IMR-90 (cell line): ENCODE results near the gene PAK4. TPM values are rescaled to one million over a fixed set of nuclear protein-coding genes. Genes with fewer than 3 reads are reported as not detected.

Source experiments
- ATAC-seq: fragments of 200-7000 bp; cut with Tn5 transposase; 2 replicates; pipeline ENCODE4 v1.9.1; 2020; ENCODE audit warnings: low read depth, mild to moderate bottlenecking, moderate library complexity
- BruUV-seq: library from RNA; stranded (reverse); fragments of 400-500 nt; replicated peaks from 2 replicates; lab custom pipeline; 2021; lab: Mats Ljungman, UMichigan
- CTCF ChIA-PET: fragments of 300-600 bp; formaldehyde crosslinking; extraction: SDS; loops from one replicate; lab custom pipeline; 2021; ENCODE audit warnings: antibody characterized with exemption; lab: Yijun Ruan, JAX
- POLR2A ChIA-PET: fragments of 300-600 bp; sonication (Branson Sonifier 250); formaldehyde crosslinking; loops from one replicate; lab custom pipeline; 2022; ENCODE audit warnings: antibody characterized with exemption; ENCODE audit not compliant: unreplicated experiment; lab: Charles Lee
- DNase-seq: peaks from one replicate; pipeline ENCODE4 v3.0.0; 2013
- H2AFZ ChIP-seq: replicated peaks from 2 replicates; pipeline ENCODE3; 2013; ENCODE audit warnings: low read length, mild to moderate bottlenecking; ENCODE audit not compliant: poor library complexity
- H2AK5ac ChIP-seq: 2 replicates; pipeline ENCODE4 v1.6.1; 2013; ENCODE audit warnings: low read depth, low read length, inconsistent platforms
- H2AK9ac ChIP-seq: replicated peaks from 2 replicates; pipeline ENCODE3; 2013; ENCODE audit warnings: mild to moderate bottlenecking, low read depth, low read length, moderate library complexity; ENCODE audit not compliant: poor library complexity
- H2BK120ac ChIP-seq: 2 replicates; pipeline ENCODE4 v1.6.1; 2013; ENCODE audit warnings: low read depth, low read length, inconsistent platforms
- H2BK15ac ChIP-seq: 3 replicates; pipeline ENCODE4 v1.6.1; 2013; ENCODE audit warnings: low read depth, low read length, inconsistent platforms
- H2BK20ac ChIP-seq: 2 replicates; pipeline ENCODE4 v1.6.1; 2013; ENCODE audit warnings: low read depth, mild to moderate bottlenecking, inconsistent platforms, low read length, moderate library complexity
- H2BK5ac ChIP-seq: 2 replicates; pipeline ENCODE4 v1.6.1; 2013; ENCODE audit warnings: mild to moderate bottlenecking, low read depth, low read length, inconsistent platforms; ENCODE audit not compliant: poor library complexity, severe bottlenecking
- H3K14ac ChIP-seq: replicated peaks from 2 replicates; pipeline ENCODE4 v1.6.1; 2013; ENCODE audit warnings: low read depth, low read length, inconsistent platforms
- H3K18ac ChIP-seq: 2 replicates; pipeline ENCODE4 v1.6.1; 2013; ENCODE audit warnings: low read depth, low read length, control low read depth
- H3K23ac ChIP-seq: 2 replicates; pipeline ENCODE4 v1.6.1; 2013; ENCODE audit warnings: low read depth, low read length, inconsistent platforms
- H3K27ac ChIP-seq: 2 replicates; pipeline ENCODE4 v1.5.1; 2013; ENCODE audit warnings: mild to moderate bottlenecking, control low read depth, low read length; ENCODE audit not compliant: insufficient read depth
- H3K27me3 ChIP-seq: 2 replicates; pipeline ENCODE4 v1.6.1; 2013; ENCODE audit warnings: low read length; ENCODE audit not compliant: control insufficient read depth, insufficient read depth
- H3K36me3 ChIP-seq: 2 replicates; pipeline ENCODE4 v1.6.1; 2013; ENCODE audit warnings: low read length, mixed read lengths; ENCODE audit not compliant: control insufficient read depth, insufficient read depth
- H3K4ac ChIP-seq: 2 replicates; pipeline ENCODE4 v1.6.1; 2013; ENCODE audit warnings: low read depth, low read length, inconsistent platforms
- H3K4me1 ChIP-seq: 2 replicates; pipeline ENCODE4 v1.6.1; 2013; ENCODE audit warnings: low read length, mixed read lengths; ENCODE audit not compliant: control insufficient read depth, insufficient read depth
- H3K4me2 ChIP-seq: 2 replicates; pipeline ENCODE4 v1.6.1; 2013; ENCODE audit warnings: low read depth, mild to moderate bottlenecking, control low read depth, low read length, moderate library complexity
- H3K4me3 ChIP-seq: 2 replicates; pipeline ENCODE4 v1.5.1; 2013; ENCODE audit warnings: low read depth, mild to moderate bottlenecking, control low read depth, low read length, moderate library complexity; ENCODE audit not compliant: insufficient read depth
- H3K56ac ChIP-seq: 2 replicates; pipeline ENCODE4 v1.6.1; 2013; ENCODE audit warnings: low read length, inconsistent platforms; ENCODE audit not compliant: insufficient read depth; ENCODE audit errors: extremely low read depth
- H3K79me1 ChIP-seq, 2 experiments: 2 replicates each; pipeline ENCODE4 v1.6.1; 2013; ENCODE audit warnings: low read length in 2 of 2, inconsistent platforms in 1 of 2, low read depth in 1 of 2
- H3K9ac ChIP-seq: 2 replicates; pipeline ENCODE4 v1.6.1; 2013; ENCODE audit warnings: low read depth, low read length, control low read depth
- H3K9me1 ChIP-seq: 2 replicates; pipeline ENCODE4 v1.6.1; 2013; ENCODE audit warnings: low read length, inconsistent platforms; ENCODE audit not compliant: insufficient read depth
- H3K9me3 ChIP-seq: 2 replicates; pipeline ENCODE4 v1.6.1; 2013; ENCODE audit warnings: low read length; ENCODE audit not compliant: control insufficient read depth, insufficient read depth
- H4K20me1 ChIP-seq: 2 replicates; pipeline ENCODE4 v1.6.1; 2013; ENCODE audit warnings: low read length, inconsistent platforms; ENCODE audit not compliant: insufficient read depth
- H4K5ac ChIP-seq: 2 replicates; pipeline ENCODE4 v1.6.1; 2013; ENCODE audit warnings: mild to moderate bottlenecking, low read depth, low read length, control low read depth
- H4K8ac ChIP-seq, 2 experiments: 2 replicates each; pipeline ENCODE4 v1.6.1; 2013; ENCODE audit warnings: low read depth in 2 of 2, low read length in 2 of 2, control low read depth in 1 of 2, inconsistent platforms in 1 of 2
- H4K91ac ChIP-seq: 2 replicates; pipeline ENCODE4 v1.6.1; 2013; ENCODE audit warnings: low read depth, low read length, inconsistent platforms; ENCODE audit not compliant: insufficient read depth
- BHLHE40 ChIP-seq: fragments of 150-350 bp; IDR thresholded peaks from 2 replicates; pipeline ENCODE4 v1.6.1; 2016; ENCODE audit warnings: mild to moderate bottlenecking, low read depth, low read length
- CEBPB ChIP-seq: IDR thresholded peaks from 2 replicates; pipeline ENCODE4 v1.6.1; 2012; ENCODE audit warnings: low read depth, low read length, improper control_type of control experiment
- CHD1 ChIP-seq: IDR thresholded peaks from 2 replicates; pipeline ENCODE4 v1.6.1; 2012; ENCODE audit warnings: low read depth, low read length, improper control_type of control experiment
- CTCF ChIP-seq: conservative IDR thresholded peaks from 2 replicates; pipeline ENCODE4 v1.5.1; 2012; ENCODE audit warnings: mild to moderate bottlenecking, low read depth, low read length, improper control_type of control experiment
- FOS ChIP-seq: fragments of 150-350 bp; IDR thresholded peaks from 2 replicates; pipeline ENCODE4 v1.6.1; 2016; ENCODE audit warnings: low read depth, low read length
- MAFK ChIP-seq: IDR thresholded peaks from 2 replicates; pipeline ENCODE4 v1.6.1; 2012; ENCODE audit warnings: low read depth, low read length, improper control_type of control experiment
- MAZ ChIP-seq: IDR thresholded peaks from 2 replicates; pipeline ENCODE4 v1.6.1; 2012; ENCODE audit warnings: low read depth, mild to moderate bottlenecking, low read length, improper control_type of control experiment, moderate library complexity, borderline replicate concordance
- MXI1 ChIP-seq: IDR thresholded peaks from 2 replicates; pipeline ENCODE4 v1.6.1; 2012; ENCODE audit warnings: low read depth, mild to moderate bottlenecking, low read length, moderate library complexity, borderline replicate concordance
- NFE2L2 ChIP-seq: fragments of 150-350 bp; IDR thresholded peaks from 2 replicates; pipeline ENCODE4 v1.6.1; 2016; ENCODE audit warnings: low read depth, mild to moderate bottlenecking, low read length
- POLR2A ChIP-seq: IDR thresholded peaks from 2 replicates; pipeline ENCODE4 v1.6.1; 2012; ENCODE audit warnings: mild to moderate bottlenecking, low read depth, low read length
- RAD21 ChIP-seq: IDR thresholded peaks from 2 replicates; pipeline ENCODE4 v1.6.1; 2012; ENCODE audit warnings: low read length, improper control_type of control experiment
- RCOR1 ChIP-seq: IDR thresholded peaks from 2 replicates; pipeline ENCODE4 v1.6.1; 2012; ENCODE audit warnings: mild to moderate bottlenecking, low read length, improper control_type of control experiment; ENCODE audit not compliant: insufficient replicate concordance
- RFX5 ChIP-seq: IDR thresholded peaks from 2 replicates; pipeline ENCODE4 v1.8.0; 2012; ENCODE audit warnings: low read depth, mild to moderate bottlenecking, low read length, moderate library complexity
- SMC3 ChIP-seq: fragments of 150-350 bp; IDR thresholded peaks from 2 replicates; pipeline ENCODE4 v1.6.1; 2016; ENCODE audit warnings: low read depth, mild to moderate bottlenecking, antibody characterized with exemption, low read length, moderate library complexity
- WGBS, 2 experiments: methylation state at CpG; one replicate each; pipeline versions ENCODE4 v1.1.5 to v1.1.7; 2013; ENCODE audit warnings: missing lambda C conversion rate in 2 of 2; ENCODE audit not compliant: insufficient read length in 1 of 2; ENCODE audit errors: extremely low coverage in 2 of 2; 5-methylcytosine and 5-hydroxymethylcytosine counted together
- dilution Hi-C: fragments of 300-500 bp; cut with HindIII; formaldehyde crosslinking; loops from one replicate; pipeline ENCODE4 v1.14.3; 2018; ENCODE audit warnings: low sequenced_read_pairs; ENCODE audit not compliant: unreplicated experiment
- in situ Hi-C: fragments of 300-500 bp; cut with MboI; formaldehyde crosslinking; loops from 3 replicates; pipeline ENCODE4 v1.14.3; 2019; ENCODE audit warnings: low sequenced_read_pairs, inconsistent platforms, mixed read lengths
- intact Hi-C: fragments of 100-400 bp; cut with micrococcal nuclease; formaldehyde crosslinking; loops from 2 replicates; pipeline ENCODE4 v1.10.0; 2022
- polyA plus RNA-seq, 3 experiments: library from polyadenylated mRNA; depleted of rRNA; stranded (reverse); fragments of >200 nt; gene quantifications; 2 replicates each; pipeline ENCODE4 v1.2.3, GENCODE V29; 2012; ENCODE audit warnings: low replicate concordance in 1 of 3
- total RNA-seq: library from RNA; depleted of rRNA; stranded (reverse); fragments of >200 nt; gene quantifications from 2 replicates; pipeline ENCODE4 v1.2.3, GENCODE V29; 2012
- TF ChIP-seq, protein P1 (sequence below): fragments of 150-350 bp; IDR thresholded peaks from 2 replicates; pipeline ENCODE4 v1.6.1; 2016; ENCODE audit warnings: low read depth, mild to moderate bottlenecking, low read length, moderate library complexity, borderline replicate concordance
- TF ChIP-seq, protein P2 (sequence below): fragments of 150-350 bp; IDR thresholded peaks from 2 replicates; pipeline ENCODE4 v1.6.1; 2017; ENCODE audit warnings: mild to moderate bottlenecking, antibody characterized with exemption, low read length, low read depth

Gene PAK4
- total and polyA plus RNA-seq, 2 of the 4 experiments (the other 2 are of a cell fraction): 2.0 to 27.2 TPM

DNA sequence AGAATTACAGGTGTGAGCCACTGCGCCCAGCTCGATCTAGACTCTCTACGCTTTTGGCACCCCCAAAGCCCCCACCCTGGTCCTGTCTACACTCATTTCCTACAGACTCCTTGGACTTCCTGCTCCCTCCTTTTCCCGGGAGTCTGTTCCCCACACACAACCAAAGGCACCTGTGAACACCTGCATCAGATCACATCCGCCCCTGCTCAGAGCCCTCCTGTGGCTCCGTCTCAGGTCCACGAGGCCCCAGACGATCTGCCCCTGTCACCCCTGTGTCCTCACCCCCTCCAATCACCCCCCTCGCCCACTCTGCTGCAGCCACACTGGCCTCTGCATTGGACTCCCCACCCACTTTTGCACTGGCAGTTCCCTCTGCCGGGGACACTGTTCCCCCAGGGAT is 12.4 kb upstream of the PAK4 start:
- Histone ChIP-seq H2BK120ac (no peak overlapping the region), H2BK15ac (no peak overlapping the region), H3K14ac (no peak overlapping the region), H4K20me1 (no peaks in the 10 kb centered on the region), H2AK9ac (no peak overlapping the region), H3K18ac (no peak overlapping the region), H4K5ac (no peak overlapping the region), H2BK20ac (no peak overlapping the region), H3K56ac (no peak overlapping the region), H3K36me3 (no peaks in the 10 kb centered on the region), H3K23ac (no peak overlapping the region), H3K27ac (no peak overlapping the region), H2AK5ac (no peak overlapping the region), H4K91ac (no peak overlapping the region), H3K4me3 (no peak overlapping the region), H3K79me1 (no peaks in the 10 kb centered on the region), H3K9me1 (no peaks in the 10 kb centered on the region), H3K9me3 (no peaks in the 10 kb centered on the region), H3K9ac (no peak overlapping the region), H3K27me3 (peaks cover 19% of the 10 kb centered on the region), H4K8ac (no peak overlapping the region), H3K4ac (no peak overlapping the region), H2AFZ (no peak overlapping the region), H3K4me2 (no peak overlapping the region), H2BK5ac (no peak overlapping the region), H3K4me1 (no peaks in the 10 kb centered on the region)
- BruUV-seq: no TSS peak
- no peak for TF ChIP-seq MAZ
- no peak for TF ChIP-seq CHD1
- no peak for TF ChIP-seq RAD21
- TF ChIP-seq FOS: no peak
- no peak for TF ChIP-seq RCOR1
- TF ChIP-seq, protein P1, sequence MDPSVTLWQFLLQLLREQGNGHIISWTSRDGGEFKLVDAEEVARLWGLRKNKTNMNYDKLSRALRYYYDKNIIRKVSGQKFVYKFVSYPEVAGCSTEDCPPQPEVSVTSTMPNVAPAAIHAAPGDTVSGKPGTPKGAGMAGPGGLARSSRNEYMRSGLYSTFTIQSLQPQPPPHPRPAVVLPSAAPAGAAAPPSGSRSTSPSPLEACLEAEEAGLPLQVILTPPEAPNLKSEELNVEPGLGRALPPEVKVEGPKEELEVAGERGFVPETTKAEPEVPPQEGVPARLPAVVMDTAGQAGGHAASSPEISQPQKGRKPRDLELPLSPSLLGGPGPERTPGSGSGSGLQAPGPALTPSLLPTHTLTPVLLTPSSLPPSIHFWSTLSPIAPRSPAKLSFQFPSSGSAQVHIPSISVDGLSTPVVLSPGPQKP: no peak
- TF ChIP-seq MAFK: no peak
- no peak for TF ChIP-seq CEBPB
- no peak for TF ChIP-seq SMC3
- no peak for TF ChIP-seq BHLHE40
- no peak for TF ChIP-seq NFE2L2
- no peak for TF ChIP-seq RFX5
- TF ChIP-seq CTCF: no peak
- TF ChIP-seq POLR2A: no peak
- no peak for TF ChIP-seq MXI1
- TF ChIP-seq, protein P2, sequence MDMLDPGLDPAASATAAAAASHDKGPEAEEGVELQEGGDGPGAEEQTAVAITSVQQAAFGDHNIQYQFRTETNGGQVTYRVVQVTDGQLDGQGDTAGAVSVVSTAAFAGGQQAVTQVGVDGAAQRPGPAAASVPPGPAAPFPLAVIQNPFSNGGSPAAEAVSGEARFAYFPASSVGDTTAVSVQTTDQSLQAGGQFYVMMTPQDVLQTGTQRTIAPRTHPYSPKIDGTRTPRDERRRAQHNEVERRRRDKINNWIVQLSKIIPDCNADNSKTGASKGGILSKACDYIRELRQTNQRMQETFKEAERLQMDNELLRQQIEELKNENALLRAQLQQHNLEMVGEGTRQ: no peak
- 59% methylated on average over 8 of the region's 10 CpGs; no CpG with 5 or more reads in 1 of the 2 experiments for WGBS, 2 experiments
- in situ Hi-C loops: no loop called here
- POLR2A ChIA-PET: no interaction called here
- intact Hi-C loops: no loop called here
- dilution Hi-C loops: no loop called here
- ATAC-seq: no peak
- CTCF ChIA-PET: no interaction called here
- DNase-seq: no peak
